ENCODE results near the gene ARHGEF7. TPM values are rescaled to one million over a fixed set of nuclear protein-coding genes. Genes with fewer than 3 reads are reported as not detected.
A peak's percentile ranks its signal among the peaks of the same experiment; 100 is the strongest.

ARHGEF7 gene
- total RNA-seq, 1 donor from 2014 or later: 86.5 TPM

DNA sequence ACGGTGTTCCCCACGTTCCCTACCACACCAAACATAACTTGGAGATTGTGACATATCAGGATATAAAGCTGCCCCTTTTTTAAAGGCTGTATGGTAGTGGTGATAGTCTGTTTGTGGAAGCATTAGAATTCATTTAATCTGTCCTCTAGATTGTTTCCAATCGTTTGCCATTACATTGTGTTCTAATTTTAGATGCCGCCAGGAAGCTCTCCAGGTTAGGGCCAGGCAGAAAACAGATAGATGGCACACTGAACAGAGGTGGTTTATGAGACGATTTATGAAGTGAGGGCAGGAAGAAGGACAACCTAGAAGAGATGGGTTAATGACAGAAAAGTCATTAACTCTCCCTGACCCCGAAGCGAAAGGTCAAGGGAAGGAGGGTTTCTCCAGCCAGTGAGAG, 30.0 kb downstream of the ARHGEF7 start:
- no peak for TF ChIP-seq CTCF (IDR thresholded peaks at IDR 0.05; ENCODE audit: unreplicated experiment)
- H3K27me3 Mint-ChIP-seq: peaks cover 9% of the 10 kb centered on the region
- no peak overlapping the region for H3K4me3 Mint-ChIP-seq (ENCODE audit: low read depth)

GRCh38 chr13:111145506-111145905, 30.4 kb downstream of the ARHGEF7 start:
- Mint-ChIP-seq H3K4me3 (ENCODE audit: low read depth) (no peak overlapping the region), H3K9me3 (ENCODE audit: low read depth) (no peaks in the 10 kb centered on the region), H3K4me1 (ENCODE audit: low read depth) (peaks cover under 1% of the 10 kb centered on the region), H3K36me3 (ENCODE audit: insufficient read depth) (peaks cover 1% of the 10 kb centered on the region), H3K27ac (no peak overlapping the region), H3K27me3 (peaks cover 12% of the 10 kb centered on the region)
- DNase-seq (ENCODE audit: low spot score, unreplicated experiment): no peak
- no peak for TF ChIP-seq CTCF (IDR thresholded peaks at IDR 0.05; ENCODE audit: unreplicated experiment)

More for the DNA sequence above, 30.0 kb downstream of the ARHGEF7 start:
- no peak for DNase-seq (ENCODE audit: low spot score, unreplicated experiment)
- Mint-ChIP-seq H3K4me1 (ENCODE audit: low read depth) (peaks cover 4% of the 10 kb centered on the region), H3K9me3 (ENCODE audit: low read depth) (no peaks in the 10 kb centered on the region), H3K36me3 (ENCODE audit: insufficient read depth) (peaks cover 1% of the 10 kb centered on the region), H3K27ac (no peak overlapping the region)

- no peaks in the 10 kb centered on the region for H3K9me3 Mint-ChIP-seq (ENCODE audit: low read depth)
- DNase-seq (ENCODE audit: low spot score, unreplicated experiment): no peak
- peak overlapping the region; percentile 90 for H3K4me3 Mint-ChIP-seq (ENCODE audit: low read depth)
- H3K27ac Mint-ChIP-seq: peak overlapping the region; percentile 96
- peaks cover 10% of the 10 kb centered on the region for H3K27me3 Mint-ChIP-seq
- TF ChIP-seq CTCF (IDR thresholded peaks at IDR 0.05; ENCODE audit: unreplicated experiment): no peak
- H3K4me1 Mint-ChIP-seq (ENCODE audit: low read depth): peaks cover 23% of the 10 kb centered on the region
- H3K36me3 Mint-ChIP-seq (ENCODE audit: insufficient read depth): no peaks in the 10 kb centered on the region
These were observed 37.7 kb downstream of the ARHGEF7 start for GRCh38 chr13:111152844-111153243.

GRCh38 chr13:111153279-111153976, 38.3 kb downstream of the ARHGEF7 start:
- H3K4me1 Mint-ChIP-seq (ENCODE audit: low read depth): peaks cover 23% of the 10 kb centered on the region
- H3K36me3 Mint-ChIP-seq (ENCODE audit: insufficient read depth): no peaks in the 10 kb centered on the region
- peak; percentile 91 for DNase-seq (ENCODE audit: low spot score, unreplicated experiment)
- H3K9me3 Mint-ChIP-seq (ENCODE audit: low read depth): no peaks in the 10 kb centered on the region
- TF ChIP-seq CTCF (IDR thresholded peaks at IDR 0.05; ENCODE audit: unreplicated experiment): peak; percentile 44
- H3K27ac Mint-ChIP-seq: peak overlapping the region; percentile 96
- H3K4me3 Mint-ChIP-seq (ENCODE audit: low read depth): peak overlapping the region; percentile 90
- H3K27me3 Mint-ChIP-seq: peaks cover 7% of the 10 kb centered on the region

DNA sequence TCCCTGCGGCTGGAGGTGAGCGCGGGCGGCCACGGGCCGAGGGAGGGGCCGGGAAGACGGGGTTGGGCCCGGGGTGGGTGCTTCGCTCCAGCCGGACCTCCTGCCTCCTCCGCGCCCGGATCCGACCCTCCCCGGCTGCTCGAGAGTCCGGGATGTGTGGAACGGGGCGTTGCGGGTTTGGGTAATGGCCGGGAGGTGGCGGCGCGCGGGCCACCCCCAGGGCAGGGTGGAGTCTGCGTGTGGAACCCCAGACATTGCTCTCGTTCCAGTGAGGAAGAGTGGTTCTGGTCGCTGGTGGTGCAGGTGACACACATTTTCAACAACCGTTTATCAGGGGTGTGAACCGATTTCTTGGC, 38.8 kb downstream of the ARHGEF7 start:
- TF ChIP-seq CTCF (IDR thresholded peaks at IDR 0.05; ENCODE audit: unreplicated experiment): peak; percentile 8
- peak; percentile 44 for DNase-seq (ENCODE audit: low spot score, unreplicated experiment)
- peak overlapping the region; percentile 96 for H3K27ac Mint-ChIP-seq
- H3K27me3 Mint-ChIP-seq: peaks cover 7% of the 10 kb centered on the region
- H3K4me1 Mint-ChIP-seq (ENCODE audit: low read depth): peaks cover 23% of the 10 kb centered on the region
- H3K36me3 Mint-ChIP-seq (ENCODE audit: insufficient read depth): no peaks in the 10 kb centered on the region
- no peaks in the 10 kb centered on the region for H3K9me3 Mint-ChIP-seq (ENCODE audit: low read depth)
- H3K4me3 Mint-ChIP-seq (ENCODE audit: low read depth): peak overlapping the region; percentile 90

Measured in progenitor cell of endocrine pancreas (in vitro differentiated cells).